ENCODE measurements around the gene PPP6R2. TPM values are rescaled to one million over a fixed set of nuclear protein-coding genes. Genes with fewer than 3 reads are reported as not detected.

The PPP6R2 gene
- polyA plus RNA-seq, 3 donors = 25.1 to 41.1 (median 36.9) TPM

DNA sequence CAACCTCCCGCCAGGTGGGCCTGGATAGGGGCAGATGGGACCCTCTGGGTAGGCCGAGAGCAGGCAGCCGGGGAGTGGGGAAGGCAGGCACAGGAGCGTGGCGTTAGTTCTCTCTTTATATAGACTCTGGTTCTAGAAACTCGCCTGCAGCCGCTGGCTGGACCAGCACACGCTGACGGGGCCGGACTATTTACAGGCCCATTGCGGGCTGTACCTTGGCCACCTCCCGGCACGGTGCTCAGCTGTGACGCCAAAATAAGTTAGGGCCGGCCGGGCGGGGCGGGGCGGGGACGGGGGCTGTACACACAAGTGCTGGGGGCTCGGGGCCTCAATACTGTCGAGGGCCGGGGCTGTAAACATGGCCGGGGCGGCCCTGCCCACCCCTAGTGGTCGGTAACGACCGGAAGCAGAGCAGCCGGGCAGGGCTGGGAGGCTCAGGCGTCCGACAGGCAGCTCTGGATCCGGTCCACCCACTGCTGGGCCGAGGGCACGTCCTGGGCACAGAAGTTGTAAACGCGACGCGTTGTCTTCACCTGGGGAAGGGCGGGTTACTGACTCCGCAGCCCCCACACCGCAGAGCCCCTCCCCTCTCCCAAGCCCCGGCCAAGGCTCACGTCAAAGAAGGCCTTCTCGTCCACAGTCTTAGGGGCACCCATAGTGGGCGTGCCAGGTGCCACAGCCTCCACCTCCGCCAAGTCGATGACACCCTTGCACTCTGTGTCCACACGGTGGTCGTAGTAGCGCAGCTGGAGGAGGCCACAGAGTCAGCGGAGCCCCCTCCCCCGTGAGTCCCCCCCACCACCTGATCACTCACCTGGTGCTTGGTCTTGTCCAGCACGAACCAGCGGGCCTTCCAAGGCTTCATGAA is 103.8 kb downstream of the PPP6R2 start:
- 86 to 91% (median 89%) methylated on average over 54 of the region's 54 CpGs for WGBS, 3 donors

GRCh38 chr22:50447576-50448551 is 104.7 kb downstream of the PPP6R2 start:
- no peak overlapping the region for H3K27ac ChIP-seq (ENCODE audit: low read depth, low read length)
- 78 to 88% (median 87%) methylated on average over 27 of the region's 27 CpGs for WGBS, 3 donors

More for the DNA sequence above, 103.8 kb downstream of the PPP6R2 start:
- H3K27ac ChIP-seq (ENCODE audit: low read depth, low read length) = no peak overlapping the region

- 83 to 94% (median 83%) methylated on average over 5 of the region's 5 CpGs for WGBS, 3 donors
- no peak overlapping the region for H3K27ac ChIP-seq (ENCODE audit: low read depth, low read length)
Observed at GRCh38 chr22:50452649-50453048, 109.5 kb downstream of the PPP6R2 start.

- H3K27ac ChIP-seq (ENCODE audit: low read depth, low read length) = no peak overlapping the region
- WGBS, 3 donors = 92 to 94% (median 93%) methylated on average over 25 to 27 of the region's 27 CpGs
Observed at GRCh38 chr22:50454556-50455075, 111.5 kb downstream of the PPP6R2 start.

DNA sequence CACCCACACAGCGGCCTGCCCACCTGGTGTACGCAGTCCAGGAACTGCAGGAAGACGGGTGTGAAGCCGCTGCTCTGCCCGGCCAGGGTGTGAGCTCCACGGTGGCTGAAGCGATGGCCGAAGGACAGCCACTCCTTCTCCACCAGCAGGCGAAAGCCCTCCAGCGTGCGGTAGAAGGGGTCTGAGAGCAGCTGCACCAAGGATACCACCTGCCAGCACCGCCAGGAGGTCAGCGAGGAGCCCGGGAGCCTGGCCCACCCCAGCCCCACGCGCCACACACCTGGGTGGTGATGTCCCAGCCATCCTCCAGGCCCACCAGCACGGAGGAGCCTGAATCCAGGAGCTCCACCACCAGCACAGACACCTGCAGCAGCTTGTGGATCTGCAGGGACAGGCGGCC is 112.1 kb downstream of the PPP6R2 start:
- H3K27ac ChIP-seq (ENCODE audit: low read depth, low read length) = no peak overlapping the region
- WGBS, 3 donors = 96 to 97% (median 96%) methylated on average over 18 of the region's 18 CpGs

DNA sequence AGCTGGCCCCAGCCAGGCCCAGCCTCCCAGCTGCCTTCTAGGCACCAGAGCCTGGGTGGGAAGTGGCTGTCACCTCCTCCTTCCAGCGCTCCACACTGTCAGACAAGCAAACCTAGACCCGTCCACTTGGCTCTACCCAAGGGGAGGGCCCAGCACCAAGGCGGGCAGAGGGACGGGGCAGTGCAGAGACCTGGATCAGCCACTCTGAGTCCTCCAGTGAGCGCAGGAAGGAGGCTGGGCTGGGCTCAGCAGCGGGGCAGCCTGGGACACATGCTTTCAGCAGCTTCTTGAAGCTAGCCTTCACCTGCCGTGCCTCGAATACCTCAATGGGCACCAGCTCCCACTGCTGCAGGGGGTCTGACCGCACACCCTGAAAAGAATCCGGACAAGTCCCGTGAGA is 112.9 kb downstream of the PPP6R2 start:
- WGBS, 3 donors = 93 to 96% (median 95%) methylated on average over 11 of the region's 11 CpGs

DNA sequence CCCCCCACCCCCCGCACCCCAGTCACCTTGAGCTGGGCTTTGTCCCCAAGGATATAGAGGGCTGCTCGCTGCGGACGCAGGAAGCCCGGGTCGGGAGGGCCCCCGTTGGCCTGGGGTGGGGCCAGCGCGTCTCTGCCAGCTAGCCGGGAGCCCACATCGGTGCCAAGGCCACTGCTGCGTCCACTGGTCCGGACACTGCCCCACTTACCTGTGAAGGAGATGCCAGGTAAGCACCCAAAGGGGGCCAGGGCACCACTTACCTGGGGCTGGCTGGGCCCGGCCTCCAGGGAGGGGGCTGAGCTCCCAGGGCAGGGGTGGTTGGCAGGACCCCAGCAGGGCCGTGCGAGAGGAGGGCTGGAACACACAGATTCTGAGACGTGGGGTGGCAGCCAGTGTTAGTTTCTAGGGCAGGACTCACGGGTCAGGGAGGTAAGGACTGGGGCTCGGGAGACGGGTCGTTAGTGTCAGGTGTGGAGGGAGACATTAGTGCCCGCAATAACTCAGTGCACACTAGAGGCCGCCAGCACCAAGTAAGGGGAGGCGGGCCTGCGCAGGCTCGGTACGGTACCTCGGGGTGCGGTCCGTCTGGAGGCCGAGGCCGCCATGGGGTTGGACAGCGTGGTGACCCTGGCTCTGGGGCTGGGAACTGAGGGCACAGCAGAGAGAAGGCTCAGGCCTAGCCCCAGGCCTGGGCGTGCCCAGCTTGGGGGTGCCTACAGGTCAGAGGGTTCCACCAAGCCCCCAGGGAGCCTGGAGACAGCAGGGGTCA is 113.5 kb downstream of the PPP6R2 start:
- WGBS, 3 donors = 86 to 89% (median 89%) methylated on average over 31 to 34 of the region's 34 CpGs
- H3K27ac ChIP-seq (ENCODE audit: low read depth, low read length) = no peak overlapping the region

More for the DNA sequence above, 112.9 kb downstream of the PPP6R2 start:
- H3K27ac ChIP-seq (ENCODE audit: low read depth, low read length) = no peak overlapping the region

DNA sequence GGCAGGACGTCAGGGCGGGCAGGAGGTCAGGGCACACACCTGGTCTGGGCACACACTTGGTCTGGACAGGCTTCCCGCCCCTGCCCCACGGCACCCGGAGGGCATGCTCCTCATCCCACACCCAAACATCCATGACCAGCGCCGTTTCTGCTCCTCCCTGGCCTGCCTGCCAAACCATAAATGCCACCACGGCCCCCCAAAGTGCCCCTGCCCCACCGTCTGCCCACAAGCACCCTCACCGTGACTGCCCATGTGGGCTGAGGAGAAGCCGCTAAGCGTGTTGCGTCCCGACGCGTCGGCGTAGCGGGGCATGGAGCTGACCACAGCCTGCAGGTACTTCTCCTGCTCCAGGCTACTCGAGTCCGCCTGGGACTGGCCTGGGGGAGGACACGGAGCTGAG is 115.9 kb downstream of the PPP6R2 start:
- 86 to 91% (median 90%) methylated on average over 19 to 22 of the region's 22 CpGs for WGBS, 3 donors
- H3K27ac ChIP-seq (ENCODE audit: low read depth, low read length) = no peak overlapping the region

GRCh38 chr22:50459496-50460140 is 116.5 kb downstream of the PPP6R2 start:
- WGBS, 3 donors = 95 to 96% (median 96%) methylated on average over 40 to 41 of the region's 41 CpGs
- no peak overlapping the region for H3K27ac ChIP-seq (ENCODE audit: low read depth, low read length)

DNA sequence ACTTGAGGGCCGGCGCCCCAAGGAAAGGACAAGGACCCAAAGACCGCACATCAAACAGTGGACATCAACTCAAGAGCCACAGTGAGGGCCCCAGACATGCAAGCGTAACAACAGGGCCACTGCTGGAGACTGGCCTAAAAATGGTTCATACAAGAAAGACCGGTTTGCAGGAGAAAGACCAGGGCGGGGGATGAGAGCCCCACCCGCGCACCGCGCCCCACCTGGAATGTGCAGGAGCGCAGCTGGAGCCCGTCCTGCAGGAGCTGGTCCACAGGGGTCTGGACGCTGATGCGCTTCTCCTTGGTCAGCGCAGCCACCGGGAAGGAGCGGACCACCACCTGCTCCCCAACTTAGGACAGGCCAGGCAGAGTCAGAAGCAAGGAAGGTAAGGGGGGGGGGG is 117.8 kb downstream of the PPP6R2 start:
- no peak overlapping the region for H3K27ac ChIP-seq (ENCODE audit: low read depth, low read length)
- 78 to 97% (median 95%) methylated on average over 17 of the region's 17 CpGs for WGBS, 3 donors

DNA sequence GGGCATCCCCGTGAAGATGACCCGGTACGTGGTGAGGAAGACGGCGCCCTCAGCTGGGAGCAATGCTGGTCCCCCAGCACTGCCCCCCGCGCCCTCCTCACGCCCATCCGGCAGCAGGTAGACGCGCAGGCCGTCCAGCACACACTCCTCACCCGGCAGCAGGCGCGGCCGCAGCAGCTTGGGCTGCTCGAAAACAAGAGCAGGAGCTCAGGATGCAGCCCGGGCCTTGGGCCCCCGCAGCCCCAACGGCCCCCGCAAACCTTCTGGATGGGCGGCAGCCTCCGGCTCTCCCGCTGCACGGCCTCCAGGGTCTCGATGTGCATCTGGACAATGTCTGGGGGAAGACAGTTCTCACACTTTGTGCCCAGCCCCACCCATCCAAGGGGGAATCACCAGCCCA is 118.4 kb downstream of the PPP6R2 start:
- no peak overlapping the region for H3K27ac ChIP-seq (ENCODE audit: low read depth, low read length)
- 92 to 94% (median 93%) methylated on average over 25 to 26 of the region's 26 CpGs for WGBS, 3 donors

- no peak overlapping the region for H3K27ac ChIP-seq (ENCODE audit: low read depth, low read length)
- 93 to 95% (median 95%) methylated on average over 29 to 30 of the region's 30 CpGs for WGBS, 3 donors
Observed at GRCh38 chr22:50461979-50462540, 118.9 kb downstream of the PPP6R2 start.

DNA sequence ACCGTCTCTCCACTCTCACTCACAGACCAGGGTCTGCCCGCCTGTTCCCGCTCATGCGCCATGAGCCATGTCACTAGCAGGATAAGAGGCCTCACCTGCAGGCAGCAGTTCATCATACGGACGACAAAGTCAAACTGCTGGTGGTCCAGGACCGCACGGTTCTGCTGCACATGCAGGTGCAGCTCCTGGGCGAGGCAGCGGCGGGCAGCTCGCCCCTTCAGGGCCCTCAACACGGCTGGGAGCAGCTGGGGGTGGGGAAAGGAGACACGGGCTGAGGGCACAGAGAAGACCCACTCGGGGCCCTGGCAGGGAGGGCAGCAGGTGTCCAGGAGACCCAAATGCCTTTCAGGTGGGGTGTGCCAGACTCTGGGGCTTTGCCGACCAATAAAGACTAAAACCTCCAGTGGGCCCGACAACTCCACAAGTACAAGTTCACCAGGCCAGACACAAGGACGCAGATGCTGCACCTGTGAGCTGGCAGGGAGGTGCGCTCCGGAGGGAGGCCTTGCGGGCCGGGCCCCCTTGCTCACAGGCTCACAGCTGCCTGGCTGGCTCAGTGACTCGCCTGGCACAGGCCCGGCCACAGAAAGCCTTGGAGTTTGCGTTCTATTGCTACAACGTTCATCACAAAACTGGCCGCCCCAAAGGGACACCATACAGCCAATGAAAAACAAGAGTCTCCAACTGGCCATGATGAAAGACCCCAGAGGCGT is 120.2 kb downstream of the PPP6R2 start:
- no peak overlapping the region for H3K27ac ChIP-seq (ENCODE audit: low read depth, low read length)
- WGBS, 3 donors = 90 to 95% (median 93%) methylated on average over 28 of the region's 28 CpGs

DNA sequence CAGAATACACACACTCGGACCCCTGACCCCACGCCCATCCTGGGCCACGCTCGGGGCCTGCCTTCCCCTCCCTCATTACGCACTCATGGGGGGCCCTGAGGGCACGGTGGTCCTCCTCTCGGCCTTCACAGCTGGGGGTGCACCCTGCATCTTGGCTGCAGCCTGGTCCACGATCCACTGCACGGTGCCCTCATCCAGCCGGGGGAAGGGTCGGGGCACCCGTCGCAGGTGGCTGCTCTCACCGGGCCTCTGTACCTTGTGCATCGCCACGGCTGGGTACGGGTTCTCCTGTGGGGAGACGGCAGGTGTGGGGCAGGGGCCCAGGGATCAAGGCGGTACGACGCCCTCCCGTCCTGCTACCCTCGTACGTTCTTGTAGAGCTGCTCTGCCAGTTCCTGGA is 121.3 kb downstream of the PPP6R2 start:
- H3K27ac ChIP-seq (ENCODE audit: low read depth, low read length) = no peak overlapping the region
- WGBS, 3 donors = 88 to 93% (median 91%) methylated on average over 18 to 24 of the region's 24 CpGs

DNA sequence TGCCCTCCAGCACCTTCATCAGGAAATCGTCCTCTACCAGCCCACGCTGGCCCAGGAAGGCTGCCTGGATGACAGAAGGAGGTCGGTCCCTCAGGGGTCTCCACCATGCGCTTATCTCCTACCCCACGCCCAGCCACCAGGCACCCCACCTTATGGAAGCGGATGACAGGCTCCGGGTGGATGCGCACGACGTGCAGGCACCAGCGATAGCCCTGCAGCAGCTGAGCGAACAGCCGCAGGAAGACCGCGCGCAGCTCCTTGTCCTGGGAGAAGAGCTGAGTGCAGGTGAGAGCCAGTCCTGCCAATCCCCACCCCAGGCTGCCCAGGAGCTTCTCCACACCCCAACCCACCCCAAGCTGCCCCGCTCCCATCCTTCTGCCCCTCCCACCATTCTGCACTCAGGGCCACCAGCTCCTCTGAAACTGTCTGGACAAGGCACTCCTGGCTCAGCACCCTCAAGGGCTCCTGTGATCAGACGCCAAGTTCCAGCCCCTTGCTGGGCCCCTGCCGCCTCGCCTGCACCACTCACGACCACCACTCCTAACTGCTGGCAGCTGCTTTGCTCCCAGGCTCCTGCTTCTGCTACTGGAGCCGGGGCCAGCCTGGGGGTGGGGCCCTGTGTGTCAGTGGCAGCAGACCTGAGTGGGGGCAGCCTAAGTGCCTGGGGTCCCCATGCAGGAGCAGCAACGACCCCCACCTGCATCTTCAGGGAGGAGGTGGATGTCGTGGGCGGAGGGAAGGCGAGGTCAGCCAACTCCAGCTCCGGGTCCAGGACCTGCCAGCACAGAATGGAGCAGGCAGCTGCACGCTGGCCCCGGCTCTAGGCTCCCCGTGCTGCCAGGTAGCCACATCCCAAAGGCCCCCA is 122.2 kb downstream of the PPP6R2 start:
- H3K27ac ChIP-seq (ENCODE audit: low read depth, low read length) = no peak overlapping the region
- WGBS, 3 donors = 91 to 93% (median 92%) methylated on average over 29 to 30 of the region's 30 CpGs

DNA sequence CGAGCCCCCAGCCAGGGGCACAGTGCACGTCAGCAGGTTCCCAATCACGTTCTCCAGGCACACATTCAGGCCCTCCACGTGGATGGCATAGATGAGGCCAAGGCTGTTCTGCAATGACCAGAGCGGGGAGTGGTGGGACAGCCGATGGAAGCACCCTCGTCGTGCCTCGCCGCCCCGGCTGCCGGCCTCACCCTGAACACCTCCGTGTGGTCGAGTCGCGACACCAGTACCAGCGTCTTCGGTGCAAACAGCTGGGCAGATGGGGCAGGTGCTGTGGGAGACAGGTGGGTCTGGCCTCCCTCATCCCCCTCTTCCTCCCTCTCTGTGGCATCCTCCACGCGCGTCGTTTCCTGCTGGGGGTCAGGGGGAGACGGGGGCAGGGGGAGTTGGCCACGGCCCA is 124.2 kb downstream of the PPP6R2 start:
- WGBS, 3 donors = 86 to 89% (median 88%) methylated on average over 24 of the region's 24 CpGs
- H3K27ac ChIP-seq (ENCODE audit: low read depth, low read length) = no peak overlapping the region

All from adipose tissue (tissue), 3 donors.